Left lobe of liver (tissue), 2 donors: ENCODE results near the gene SSTR4. TPM values are rescaled to one million over a fixed set of nuclear protein-coding genes. Genes with fewer than 3 reads are reported as not detected.

Source experiments
- ATAC-seq: fragments of 200-7000 bp; cut with Tn5 transposase; one replicate; pipeline ENCODE4 v1.9.1; 2020; ENCODE audit warnings: mild to moderate bottlenecking, moderate library complexity
- DNase-seq: peaks from one replicate; pipeline ENCODE4 v3.0.0-alpha.2; 2020; ENCODE audit warnings: low spot score
- total RNA-seq: library from RNA; stranded (reverse); gene quantifications from one replicate; pipeline ENCODE4 v1.2.1, GENCODE V29; 2021
- donor health status: DM: no; HTN: no; CAD: no; lungs with moderate emphysema.
- donor health status: DM: no; HTN: yes; CAD: no.

SSTR4 gene
- total RNA-seq, 1 donor from 2014 or later = not detected

- no peak for ATAC-seq
- no peak for DNase-seq
These were observed 28.1 kb downstream of the SSTR4 start for GRCh38 chr20:23063168-23063567.

- ATAC-seq (no peak), DNase-seq (no peak)
These were observed 28.5 kb downstream of the SSTR4 start for GRCh38 chr20:23063581-23063980.

GRCh38 chr20:23065266-23066201, 30.4 kb downstream of the SSTR4 start:
- no peak for DNase-seq
- ATAC-seq = no peak

GRCh38 chr20:23066772-23067171, 31.7 kb downstream of the SSTR4 start:
- ATAC-seq = no peak
- no peak for DNase-seq

GRCh38 chr20:23068283-23068682, 33.2 kb downstream of the SSTR4 start:
- DNase-seq (no peak), ATAC-seq (no peak)

- DNase-seq = no peak
- ATAC-seq = no peak
These were observed 34.0 kb downstream of the SSTR4 start for GRCh38 chr20:23069108-23069507.

GRCh38 chr20:23071398-23071797, 36.3 kb downstream of the SSTR4 start:
- ATAC-seq (no peak), DNase-seq (no peak)

GRCh38 chr20:23071996-23072395, 36.9 kb downstream of the SSTR4 start:
- no peak for DNase-seq
- ATAC-seq = no peak

- no peak for ATAC-seq
- no peak for DNase-seq
These were observed 37.9 kb downstream of the SSTR4 start for GRCh38 chr20:23072892-23073586.

- DNase-seq (no peak), ATAC-seq (no peak)
These were observed 38.9 kb downstream of the SSTR4 start for GRCh38 chr20:23074052-23074451.

GRCh38 chr20:23077277-23077676, 42.2 kb downstream of the SSTR4 start:
- DNase-seq = no peak
- no peak for ATAC-seq

GRCh38 chr20:23078351-23079015, 43.4 kb downstream of the SSTR4 start:
- no peak for DNase-seq
- no peak for ATAC-seq

GRCh38 chr20:23079016-23079351, 43.9 kb downstream of the SSTR4 start:
- ATAC-seq = no peak
- no peak for DNase-seq

GRCh38 chr20:23079926-23080325, 44.8 kb downstream of the SSTR4 start:
- ATAC-seq = no peak
- DNase-seq = no peak

GRCh38 chr20:23080521-23080920, 45.4 kb downstream of the SSTR4 start:
- no peak for ATAC-seq
- DNase-seq = no peak

GRCh38 chr20:23081263-23081819, 46.2 kb downstream of the SSTR4 start:
- DNase-seq (no peak), ATAC-seq (no peak)

- ATAC-seq = peak; percentile 45
- DNase-seq = no peak
These were observed 47.9 kb downstream of the SSTR4 start for GRCh38 chr20:23082846-23083552.

GRCh38 chr20:23083553-23084220, 48.6 kb downstream of the SSTR4 start:
- no peak for ATAC-seq
- no peak for DNase-seq

GRCh38 chr20:23084282-23084844, 49.3 kb downstream of the SSTR4 start:
- DNase-seq = no peak
- ATAC-seq = no peak

GRCh38 chr20:23084845-23085365, 49.8 kb downstream of the SSTR4 start:
- ATAC-seq = peak; percentile 11
- DNase-seq = no peak
